HL-60 (cell line): ENCODE measurements around the gene PKD1L1.

Experiments used
- GABPA ChIP-seq: IDR thresholded peaks from 2 replicates; pipeline ENCODE4 v1.6.1; 2012; ENCODE audit warnings: low read depth
- POLR2AphosphoS5 ChIP-seq: IDR thresholded peaks from 2 replicates; pipeline ENCODE4 v1.6.1; 2012; ENCODE audit warnings: low read depth
- TF ChIP-seq, protein P1 (sequence below): IDR thresholded peaks from one replicate; pipeline ENCODE4 v1.5.1; 2011; ENCODE audit warnings: low read length, control low read depth, inconsistent platforms; ENCODE audit not compliant: insufficient read depth

DNA sequence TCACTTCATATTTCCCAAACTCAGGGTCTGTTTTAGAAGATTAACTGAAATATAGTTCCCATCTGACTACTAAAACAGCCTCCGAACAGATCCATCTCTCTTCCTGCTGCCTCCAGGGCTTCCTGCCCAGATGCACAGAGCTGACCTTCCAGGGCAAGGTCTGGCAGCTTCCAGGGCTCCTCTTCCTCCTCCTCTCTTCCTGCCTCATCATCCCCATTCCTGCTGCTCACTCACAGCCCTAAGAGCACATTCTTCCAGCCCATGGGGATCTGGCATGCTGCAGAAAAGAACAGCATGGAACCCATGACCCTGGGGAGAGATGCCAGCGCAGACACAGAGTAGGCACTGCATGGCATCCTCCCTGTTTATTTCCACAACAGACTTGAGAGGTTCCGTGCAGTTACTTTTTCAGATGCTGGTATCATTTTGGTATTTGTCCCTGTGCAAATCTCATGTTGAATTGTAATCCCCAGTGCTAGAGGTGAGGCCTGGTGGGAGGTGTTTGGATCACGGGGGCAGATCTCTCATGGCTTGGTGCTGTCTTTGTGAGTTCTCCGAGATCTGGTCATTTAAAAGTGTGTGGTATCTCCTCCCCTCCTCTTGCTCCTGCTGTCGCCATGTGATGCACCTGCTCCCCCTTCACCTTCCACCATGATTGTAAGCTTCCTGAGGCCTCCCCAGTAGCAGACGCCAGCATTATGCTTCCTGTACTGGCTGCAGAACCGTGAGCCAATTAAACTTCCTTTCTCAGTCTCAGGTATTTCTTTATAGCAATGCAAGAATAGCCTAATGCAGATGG is 4.4 kb downstream of the PKD1L1 start:
- TF ChIP-seq GABPA (no peak), POLR2AphosphoS5 (no peak)
- TF ChIP-seq, protein P1, sequence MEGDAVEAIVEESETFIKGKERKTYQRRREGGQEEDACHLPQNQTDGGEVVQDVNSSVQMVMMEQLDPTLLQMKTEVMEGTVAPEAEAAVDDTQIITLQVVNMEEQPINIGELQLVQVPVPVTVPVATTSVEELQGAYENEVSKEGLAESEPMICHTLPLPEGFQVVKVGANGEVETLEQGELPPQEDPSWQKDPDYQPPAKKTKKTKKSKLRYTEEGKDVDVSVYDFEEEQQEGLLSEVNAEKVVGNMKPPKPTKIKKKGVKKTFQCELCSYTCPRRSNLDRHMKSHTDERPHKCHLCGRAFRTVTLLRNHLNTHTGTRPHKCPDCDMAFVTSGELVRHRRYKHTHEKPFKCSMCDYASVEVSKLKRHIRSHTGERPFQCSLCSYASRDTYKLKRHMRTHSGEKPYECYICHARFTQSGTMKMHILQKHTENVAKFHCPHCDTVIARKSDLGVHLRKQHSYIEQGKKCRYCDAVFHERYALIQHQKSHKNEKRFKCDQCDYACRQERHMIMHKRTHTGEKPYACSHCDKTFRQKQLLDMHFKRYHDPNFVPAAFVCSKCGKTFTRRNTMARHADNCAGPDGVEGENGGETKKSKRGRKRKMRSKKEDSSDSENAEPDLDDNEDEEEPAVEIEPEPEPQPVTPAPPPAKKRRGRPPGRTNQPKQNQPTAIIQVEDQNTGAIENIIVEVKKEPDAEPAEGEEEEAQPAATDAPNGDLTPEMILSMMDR: no peak
